Measurements from ENCODE around the gene ABTB1. TPM values are rescaled to one million over a fixed set of nuclear protein-coding genes. Genes with fewer than 3 reads are reported as not detected.

ABTB1 gene
- total RNA-seq, 1 donor from 2014 or later, result 35.0 TPM

DNA sequence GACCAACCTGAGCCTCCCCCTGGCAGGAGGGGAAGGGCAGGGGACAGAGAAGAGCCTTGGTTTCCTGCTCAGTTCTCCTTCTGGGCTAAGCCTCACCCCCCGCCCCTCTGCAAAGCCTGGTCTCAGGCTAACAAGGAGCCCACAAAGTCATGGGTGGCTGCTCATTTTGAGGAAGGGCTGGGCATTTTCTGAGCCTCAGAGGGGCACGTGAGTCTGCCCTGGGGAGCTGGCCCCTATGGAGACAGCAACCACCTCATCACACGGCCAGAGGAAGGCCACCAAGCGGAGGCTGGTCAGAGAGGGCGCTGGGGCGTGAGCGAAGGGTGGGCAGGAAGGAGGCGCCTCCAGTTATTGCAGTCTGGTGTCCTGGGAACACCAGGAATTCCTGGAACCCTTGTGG lies 18.7 kb downstream of the ABTB1 start:
- Mint-ChIP-seq H3K4me3 (ENCODE audit: unreplicated experiment) (no peak overlapping the region), H3K27ac (ENCODE audit: unreplicated experiment) (no peak overlapping the region), H3K36me3 (ENCODE audit: unreplicated experiment) (no peaks in the 10 kb centered on the region), H3K9me3 (ENCODE audit: unreplicated experiment) (peaks cover 2% of the 10 kb centered on the region), H3K27me3 (ENCODE audit: unreplicated experiment) (peaks cover 6% of the 10 kb centered on the region), H3K4me1 (ENCODE audit: low read depth, unreplicated experiment) (peaks cover 14% of the 10 kb centered on the region)
- no peak for TF ChIP-seq CTCF (IDR thresholded peaks at IDR 0.05; ENCODE audit: partially characterized antibody, unreplicated experiment)
- DNase-seq, result peak; percentile 11

- H3K36me3 Mint-ChIP-seq (ENCODE audit: unreplicated experiment), result no peaks in the 10 kb centered on the region
- H3K27me3 Mint-ChIP-seq (ENCODE audit: unreplicated experiment), result peaks cover 6% of the 10 kb centered on the region
- no peak overlapping the region for H3K27ac Mint-ChIP-seq (ENCODE audit: unreplicated experiment)
- H3K4me1 Mint-ChIP-seq (ENCODE audit: low read depth, unreplicated experiment), result peaks cover 17% of the 10 kb centered on the region
- H3K9me3 Mint-ChIP-seq (ENCODE audit: unreplicated experiment), result peaks cover 4% of the 10 kb centered on the region
- TF ChIP-seq CTCF (IDR thresholded peaks at IDR 0.05; ENCODE audit: partially characterized antibody, unreplicated experiment), result no peak
- no peak overlapping the region for H3K4me3 Mint-ChIP-seq (ENCODE audit: unreplicated experiment)
- peak; percentile 5 for DNase-seq
Observed at GRCh38 chr3:127691974-127692373, 19.2 kb downstream of the ABTB1 start.

- H3K36me3 Mint-ChIP-seq (ENCODE audit: unreplicated experiment), result no peaks in the 10 kb centered on the region
- no peak for TF ChIP-seq CTCF (IDR thresholded peaks at IDR 0.05; ENCODE audit: partially characterized antibody, unreplicated experiment)
- peak; percentile 12 for DNase-seq
- H3K9me3 Mint-ChIP-seq (ENCODE audit: unreplicated experiment), result peaks cover 4% of the 10 kb centered on the region
- no peak overlapping the region for H3K4me3 Mint-ChIP-seq (ENCODE audit: unreplicated experiment)
- peak overlapping the region; percentile 72 for H3K27ac Mint-ChIP-seq (ENCODE audit: unreplicated experiment)
- peaks cover 21% of the 10 kb centered on the region for H3K4me1 Mint-ChIP-seq (ENCODE audit: low read depth, unreplicated experiment)
- H3K27me3 Mint-ChIP-seq (ENCODE audit: unreplicated experiment), result peaks cover 6% of the 10 kb centered on the region
Observed at GRCh38 chr3:127692501-127693335, 20.0 kb downstream of the ABTB1 start.

- H3K4me1 Mint-ChIP-seq (ENCODE audit: low read depth, unreplicated experiment), result peaks cover 23% of the 10 kb centered on the region
- peaks cover 6% of the 10 kb centered on the region for H3K27me3 Mint-ChIP-seq (ENCODE audit: unreplicated experiment)
- no peak overlapping the region for H3K4me3 Mint-ChIP-seq (ENCODE audit: unreplicated experiment)
- DNase-seq, result peak; percentile 3
- no peak for TF ChIP-seq CTCF (IDR thresholded peaks at IDR 0.05; ENCODE audit: partially characterized antibody, unreplicated experiment)
- no peak overlapping the region for H3K27ac Mint-ChIP-seq (ENCODE audit: unreplicated experiment)
- peaks cover 4% of the 10 kb centered on the region for H3K9me3 Mint-ChIP-seq (ENCODE audit: unreplicated experiment)
- H3K36me3 Mint-ChIP-seq (ENCODE audit: unreplicated experiment), result no peaks in the 10 kb centered on the region
Observed at GRCh38 chr3:127693336-127693843, 20.6 kb downstream of the ABTB1 start.

Data from glutamatergic neuron (in vitro differentiated cells).